ENCODE data around the gene YIPF7. TPM values are rescaled to one million over a fixed set of nuclear protein-coding genes. Genes with fewer than 3 reads are reported as not detected.

The YIPF7 gene
- total RNA-seq, 1 donor from 2014 or later = not detected

GRCh38 chr4:44668526-44668925, 17.1 kb upstream of the YIPF7 start:
- Mint-ChIP-seq H3K4me1 (ENCODE audit: unreplicated experiment) (no peaks in the 10 kb centered on the region), H3K27me3 (ENCODE audit: unreplicated experiment) (peaks cover 26% of the 10 kb centered on the region), H3K4me3 (ENCODE audit: unreplicated experiment) (no peak overlapping the region), H3K9me3 (ENCODE audit: unreplicated experiment) (no peaks in the 10 kb centered on the region), H3K27ac (ENCODE audit: unreplicated experiment) (no peak overlapping the region), H3K36me3 (ENCODE audit: unreplicated experiment) (no peaks in the 10 kb centered on the region)
- DNase-seq (ENCODE audit: extremely low spot score, unreplicated experiment) = no peak
- TF ChIP-seq, protein P1, sequence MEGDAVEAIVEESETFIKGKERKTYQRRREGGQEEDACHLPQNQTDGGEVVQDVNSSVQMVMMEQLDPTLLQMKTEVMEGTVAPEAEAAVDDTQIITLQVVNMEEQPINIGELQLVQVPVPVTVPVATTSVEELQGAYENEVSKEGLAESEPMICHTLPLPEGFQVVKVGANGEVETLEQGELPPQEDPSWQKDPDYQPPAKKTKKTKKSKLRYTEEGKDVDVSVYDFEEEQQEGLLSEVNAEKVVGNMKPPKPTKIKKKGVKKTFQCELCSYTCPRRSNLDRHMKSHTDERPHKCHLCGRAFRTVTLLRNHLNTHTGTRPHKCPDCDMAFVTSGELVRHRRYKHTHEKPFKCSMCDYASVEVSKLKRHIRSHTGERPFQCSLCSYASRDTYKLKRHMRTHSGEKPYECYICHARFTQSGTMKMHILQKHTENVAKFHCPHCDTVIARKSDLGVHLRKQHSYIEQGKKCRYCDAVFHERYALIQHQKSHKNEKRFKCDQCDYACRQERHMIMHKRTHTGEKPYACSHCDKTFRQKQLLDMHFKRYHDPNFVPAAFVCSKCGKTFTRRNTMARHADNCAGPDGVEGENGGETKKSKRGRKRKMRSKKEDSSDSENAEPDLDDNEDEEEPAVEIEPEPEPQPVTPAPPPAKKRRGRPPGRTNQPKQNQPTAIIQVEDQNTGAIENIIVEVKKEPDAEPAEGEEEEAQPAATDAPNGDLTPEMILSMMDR (IDR thresholded peaks at IDR 0.05) = no peak

DNA sequence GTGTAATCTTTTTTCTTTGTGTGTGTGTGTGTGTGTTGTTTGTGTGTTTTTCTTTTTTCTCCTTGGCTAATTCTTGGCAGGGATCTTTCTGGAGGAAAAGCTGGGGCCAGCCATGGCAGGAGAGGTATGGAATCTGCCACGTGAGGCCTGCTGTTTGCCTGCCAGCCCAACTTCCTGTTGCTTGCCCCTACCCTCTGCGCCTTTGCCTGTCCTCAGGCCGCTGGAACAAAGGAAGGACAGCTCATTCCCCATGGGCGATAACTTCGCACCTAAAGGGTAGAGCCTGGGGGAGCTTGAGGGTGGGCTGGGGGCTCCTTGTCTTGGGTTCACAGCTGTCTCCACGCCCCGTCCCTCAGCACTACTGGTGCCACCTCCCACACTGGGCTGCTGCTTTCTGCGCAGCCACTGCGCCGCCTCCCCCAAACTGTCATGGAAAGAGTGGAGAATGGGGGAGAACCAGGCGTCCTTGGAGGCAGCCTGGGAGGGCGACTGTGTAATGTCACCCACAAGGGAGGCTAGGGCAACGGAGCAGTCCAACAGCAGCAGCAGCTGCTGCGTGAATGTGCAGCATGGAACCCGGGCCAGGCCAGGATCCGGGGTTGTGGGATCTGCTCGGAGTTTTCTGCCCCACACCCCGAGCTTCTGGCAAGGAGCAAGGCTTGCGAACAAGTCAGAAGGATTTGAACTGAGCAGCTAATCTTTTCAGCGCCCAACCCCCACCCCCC, 12.3 kb upstream of the YIPF7 start:
- Mint-ChIP-seq H3K36me3 (ENCODE audit: unreplicated experiment) (no peaks in the 10 kb centered on the region), H3K4me1 (ENCODE audit: unreplicated experiment) (no peaks in the 10 kb centered on the region), H3K9me3 (ENCODE audit: unreplicated experiment) (no peaks in the 10 kb centered on the region), H3K27ac (ENCODE audit: unreplicated experiment) (no peak overlapping the region), H3K4me3 (ENCODE audit: unreplicated experiment) (no peak overlapping the region), H3K27me3 (ENCODE audit: unreplicated experiment) (peaks cover 19% of the 10 kb centered on the region)
- TF ChIP-seq, protein P1 (IDR thresholded peaks at IDR 0.05) = no peak
- no peak for DNase-seq (ENCODE audit: extremely low spot score, unreplicated experiment)

DNA sequence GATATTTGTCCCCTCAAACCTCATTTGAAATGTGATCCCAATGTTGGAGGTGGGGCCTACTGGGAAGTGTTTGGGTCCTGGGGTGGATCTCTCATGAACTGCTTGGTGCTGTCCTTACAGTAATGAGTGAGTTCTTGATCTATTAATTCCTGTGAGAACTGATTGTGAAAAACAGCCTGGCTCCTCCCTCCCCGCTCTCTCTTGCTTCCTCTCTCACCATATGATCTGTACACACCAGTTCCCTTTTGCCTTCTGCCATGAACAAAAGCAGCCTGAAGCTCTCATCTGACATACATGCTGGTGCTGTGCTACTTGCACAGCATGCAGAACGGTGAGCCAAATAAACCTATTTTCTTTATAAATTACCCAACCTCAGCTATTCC, 11.2 kb upstream of the YIPF7 start:
- Mint-ChIP-seq H3K9me3 (ENCODE audit: unreplicated experiment) (no peaks in the 10 kb centered on the region), H3K4me1 (ENCODE audit: unreplicated experiment) (no peaks in the 10 kb centered on the region), H3K36me3 (ENCODE audit: unreplicated experiment) (no peaks in the 10 kb centered on the region), H3K4me3 (ENCODE audit: unreplicated experiment) (no peak overlapping the region), H3K27me3 (ENCODE audit: unreplicated experiment) (peaks cover 16% of the 10 kb centered on the region), H3K27ac (ENCODE audit: unreplicated experiment) (no peak overlapping the region)
- TF ChIP-seq, protein P1 (IDR thresholded peaks at IDR 0.05) = no peak
- DNase-seq (ENCODE audit: extremely low spot score, unreplicated experiment) = no peak

DNA sequence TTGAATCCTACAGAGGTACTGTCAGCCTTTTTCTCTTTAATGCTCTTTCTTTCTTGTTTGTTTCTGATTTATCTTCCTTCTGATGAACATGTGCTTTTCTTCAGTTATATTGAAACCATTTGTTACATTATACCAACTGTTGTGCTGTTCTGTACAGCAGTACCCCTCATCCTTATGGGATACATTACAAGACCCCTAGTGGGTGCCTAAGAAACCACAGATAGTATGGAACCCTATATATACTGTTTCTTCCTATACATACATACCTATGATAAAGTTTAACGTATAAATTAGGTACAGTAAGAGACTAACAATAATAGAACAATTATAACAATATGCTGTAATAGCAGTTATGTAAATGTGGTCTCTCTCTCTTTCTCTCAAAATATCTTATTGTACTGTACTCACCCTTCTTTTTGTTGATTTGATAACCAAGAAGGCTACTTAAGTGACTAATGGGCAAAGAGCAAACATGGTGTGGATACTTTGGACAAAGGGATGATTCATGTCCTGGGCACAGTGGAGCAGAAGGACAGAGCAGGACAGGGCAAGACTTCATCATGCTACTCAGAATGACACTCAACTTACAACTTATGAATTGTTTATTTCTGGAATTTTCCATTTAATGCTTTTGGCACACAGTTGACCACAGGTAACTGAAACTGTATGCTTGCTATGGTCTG, 10.7 kb upstream of the YIPF7 start:
- peaks cover 10% of the 10 kb centered on the region for H3K27me3 Mint-ChIP-seq (ENCODE audit: unreplicated experiment)
- H3K36me3 Mint-ChIP-seq (ENCODE audit: unreplicated experiment) = no peaks in the 10 kb centered on the region
- H3K4me1 Mint-ChIP-seq (ENCODE audit: unreplicated experiment) = no peaks in the 10 kb centered on the region
- no peaks in the 10 kb centered on the region for H3K9me3 Mint-ChIP-seq (ENCODE audit: unreplicated experiment)
- DNase-seq (ENCODE audit: extremely low spot score, unreplicated experiment) = no peak
- no peak overlapping the region for H3K4me3 Mint-ChIP-seq (ENCODE audit: unreplicated experiment)
- H3K27ac Mint-ChIP-seq (ENCODE audit: unreplicated experiment) = no peak overlapping the region
- TF ChIP-seq, protein P1 (IDR thresholded peaks at IDR 0.05) = no peak

- Mint-ChIP-seq H3K36me3 (ENCODE audit: unreplicated experiment) (no peaks in the 10 kb centered on the region), H3K27me3 (ENCODE audit: unreplicated experiment) (peaks cover 7% of the 10 kb centered on the region), H3K9me3 (ENCODE audit: unreplicated experiment) (no peaks in the 10 kb centered on the region), H3K4me3 (ENCODE audit: unreplicated experiment) (no peak overlapping the region), H3K4me1 (ENCODE audit: unreplicated experiment) (no peaks in the 10 kb centered on the region), H3K27ac (ENCODE audit: unreplicated experiment) (no peak overlapping the region)
- no peak for DNase-seq (ENCODE audit: extremely low spot score, unreplicated experiment)
- TF ChIP-seq, protein P1 (IDR thresholded peaks at IDR 0.05) = no peak
These were observed 9.0 kb upstream of the YIPF7 start for GRCh38 chr4:44660396-44660795.
